SK-N-SH treated with all-trans-retinoic acid at 6 μM for 48 hours (cell line): ENCODE measurements around the gene ETV6.

Source experiments
- ATAC-seq: fragments of 200-7000 bp; cut with Tn5 transposase; 3 replicates; pipeline ENCODE4 v1.9.1; 2020; ENCODE audit warnings: mild to moderate bottlenecking, moderate library complexity
- ARNTL ChIP-seq: fragments of 450-650 bp; formaldehyde crosslinking; IDR thresholded peaks from 2 replicates; pipeline ENCODE4 v1.5.0; 2020; ENCODE audit warnings: low read depth, mild to moderate bottlenecking, moderate library complexity, borderline replicate concordance
- BACH2 ChIP-seq: fragments of 250-450 bp; sonication (Bioruptor Pico); IDR thresholded peaks from 2 replicates; pipeline ENCODE4 v1.9.0; 2021; ENCODE audit warnings: mild to moderate bottlenecking, borderline replicate concordance
- CREB5 ChIP-seq: fragments of 250-450 bp; sonication (Bioruptor Pico); IDR thresholded peaks from 2 replicates; pipeline ENCODE4 v1.5.1; 2020; ENCODE audit warnings: low read depth, mild to moderate bottlenecking, moderate library complexity
- CSDC2 ChIP-seq: fragments of 250-450 bp; sonication (Bioruptor Pico); IDR thresholded peaks from 2 replicates; pipeline ENCODE4 v1.5.0; 2020; ENCODE audit warnings: mild to moderate bottlenecking, moderate library complexity
- CSRNP3 ChIP-seq: fragments of 250-450 bp; sonication (Bioruptor Pico); IDR thresholded peaks from 2 replicates; pipeline ENCODE4 v1.5.1; 2021; ENCODE audit warnings: mild to moderate bottlenecking, moderate library complexity
- ESRRG ChIP-seq: fragments of 250-450 bp; sonication (Bioruptor Pico); IDR thresholded peaks from 2 replicates; pipeline ENCODE4 v1.6.1; 2021; ENCODE audit warnings: mild to moderate bottlenecking
- GLIS3 ChIP-seq: fragments of 250-450 bp; sonication (Bioruptor Pico); IDR thresholded peaks from 2 replicates; pipeline ENCODE4 v1.5.0; 2020; ENCODE audit warnings: mild to moderate bottlenecking, moderate library complexity
- OSR1 ChIP-seq: fragments of 250-450 bp; sonication (Bioruptor Pico); IDR thresholded peaks from 2 replicates; pipeline ENCODE4 v1.8.0; 2022; ENCODE audit warnings: moderate library complexity, mild to moderate bottlenecking, inconsistent platforms
- PATZ1 ChIP-seq: fragments of 250-450 bp; sonication (Bioruptor Pico); IDR thresholded peaks from 2 replicates; pipeline ENCODE4 v1.8.0; 2020; ENCODE audit warnings: mild to moderate bottlenecking, moderate library complexity, borderline replicate concordance
- POU6F1 ChIP-seq: fragments of 250-450 bp; sonication (Bioruptor Pico); IDR thresholded peaks from 2 replicates; pipeline ENCODE4 v1.8.0; 2021; ENCODE audit warnings: low read depth, mild to moderate bottlenecking, moderate library complexity, borderline replicate concordance
- PPARA ChIP-seq: fragments of 250-450 bp; sonication (Bioruptor Pico); IDR thresholded peaks from 2 replicates; pipeline ENCODE4 v1.5.0; 2020; ENCODE audit warnings: mild to moderate bottlenecking, borderline replicate concordance
- RARB ChIP-seq: fragments of 250-450 bp; sonication (Bioruptor Pico); IDR thresholded peaks from 2 replicates; pipeline ENCODE4 v1.8.0; 2021; ENCODE audit warnings: mild to moderate bottlenecking, moderate library complexity
- SNAI2 ChIP-seq: fragments of 250-450 bp; sonication (Bioruptor Pico); IDR thresholded peaks from 2 replicates; pipeline ENCODE4 v1.5.0; 2020; ENCODE audit warnings: mild to moderate bottlenecking, moderate library complexity
- TCF4 ChIP-seq: fragments of 250-450 bp; sonication (Bioruptor Pico); IDR thresholded peaks from 2 replicates; pipeline ENCODE4 v1.8.0; 2021; ENCODE audit warnings: mild to moderate bottlenecking, moderate library complexity, borderline replicate concordance
- TOX ChIP-seq: fragments of 250-450 bp; sonication (Bioruptor Pico); IDR thresholded peaks from 2 replicates; pipeline ENCODE4 v1.8.0; 2021; ENCODE audit warnings: mild to moderate bottlenecking, moderate library complexity, borderline replicate concordance
- TSHZ2 ChIP-seq: fragments of 250-450 bp; sonication (Bioruptor Pico); IDR thresholded peaks from 2 replicates; pipeline ENCODE4 v1.5.0; 2020; ENCODE audit warnings: mild to moderate bottlenecking, moderate library complexity
- ZC3H10 ChIP-seq: fragments of 250-450 bp; sonication (Bioruptor Pico); IDR thresholded peaks from 2 replicates; pipeline ENCODE4 v1.5.1; 2021; ENCODE audit warnings: mild to moderate bottlenecking, moderate library complexity
- ZFP3 ChIP-seq: fragments of 250-450 bp; sonication (Bioruptor Pico); IDR thresholded peaks from 2 replicates; pipeline ENCODE4 v1.5.0; 2020; ENCODE audit warnings: mild to moderate bottlenecking, moderate library complexity
- ZFP30 ChIP-seq: fragments of 450-650 bp; formaldehyde crosslinking; IDR thresholded peaks from 2 replicates; pipeline ENCODE4 v1.5.0; 2022; ENCODE audit warnings: mild to moderate bottlenecking, moderate library complexity
- ZNF565 ChIP-seq: fragments of 450-650 bp; formaldehyde crosslinking; conservative IDR thresholded peaks from 2 replicates; pipeline ENCODE4 v1.5.0; 2020; ENCODE audit warnings: low read depth, mild to moderate bottlenecking, moderate library complexity
- ZNF70 ChIP-seq: fragments of 450-650 bp; formaldehyde crosslinking; IDR thresholded peaks from 2 replicates; pipeline ENCODE4 v1.5.0; 2020; ENCODE audit warnings: mild to moderate bottlenecking, moderate library complexity
- ZNF8 ChIP-seq: fragments of 450-650 bp; formaldehyde crosslinking; IDR thresholded peaks from 2 replicates; pipeline ENCODE4 v1.5.0; 2020; ENCODE audit warnings: mild to moderate bottlenecking, moderate library complexity

Gene ETV6

GRCh38 chr12:11787933-11788849 is 138.7 kb downstream of the ETV6 start:
- TF ChIP-seq ZNF565 (no peak), PATZ1 (CRISPR knock-in tag) (no peak), ZNF8 (no peak), ZNF70 (CRISPR knock-in tag) (no peak), TOX (CRISPR knock-in tag) (no peak), TSHZ2 (CRISPR knock-in tag) (no peak), GLIS3 (CRISPR knock-in tag) (no peak), POU6F1 (CRISPR knock-in tag) (no peak), CSRNP3 (CRISPR knock-in tag) (no peak), ZC3H10 (CRISPR knock-in tag) (no peak), CSDC2 (no peak), PPARA (CRISPR knock-in tag) (no peak), ARNTL (CRISPR knock-in tag) (no peak), ZFP30 (CRISPR knock-in tag) (no peak), OSR1 (CRISPR knock-in tag) (no peak), RARB (CRISPR knock-in tag) (no peak), ESRRG (CRISPR knock-in tag) (no peak), CREB5 (CRISPR knock-in tag) (no peak), SNAI2 (CRISPR knock-in tag) (no peak), BACH2 (no peak)
- no peak for ATAC-seq

GRCh38 chr12:11793921-11794710 is 144.6 kb downstream of the ETV6 start:
- TF ChIP-seq GLIS3 (CRISPR knock-in tag): no peak
- no peak for ATAC-seq

- TF ChIP-seq CSRNP3 (CRISPR knock-in tag) (no peak), BACH2 (no peak), PATZ1 (CRISPR knock-in tag) (no peak), ZC3H10 (CRISPR knock-in tag) (no peak), ZNF8 (no peak), SNAI2 (CRISPR knock-in tag) (no peak), ZFP3 (CRISPR knock-in tag) (no peak), TOX (CRISPR knock-in tag) (no peak), TCF4 (CRISPR knock-in tag) (no peak), ZFP30 (CRISPR knock-in tag) (no peak)
- TF ChIP-seq, all 23 proteins: peak for 0
- ATAC-seq: no peak
Measured at GRCh38 chr12:11794751-11795150, 145.3 kb downstream of the ETV6 start.
